ENCODE data around the gene HHAT. TPM values are rescaled to one million over a fixed set of nuclear protein-coding genes. Genes with fewer than 3 reads are reported as not detected.

HHAT gene
- polyA plus RNA-seq, 1 donor, result 15.2 TPM

- DNase-seq, result no peak
These were observed 268.9 kb downstream of the HHAT start for GRCh38 chr1:210597555-210598134.

GRCh38 chr1:210598135-210598652, 269.5 kb downstream of the HHAT start:
- no peak for DNase-seq

GRCh38 chr1:210600421-210601159, 271.9 kb downstream of the HHAT start:
- no peak for DNase-seq

GRCh38 chr1:210603123-210603522, 274.4 kb downstream of the HHAT start:
- DNase-seq, result no peak

- no peak for DNase-seq
These were observed 276.4 kb downstream of the HHAT start for GRCh38 chr1:210605099-210605498.

GRCh38 chr1:210607361-210607760, 278.7 kb downstream of the HHAT start:
- DNase-seq, result no peak

- DNase-seq, result no peak
These were observed 280.1 kb downstream of the HHAT start for GRCh38 chr1:210608767-210609166.

- DNase-seq, result no peak
These were observed 287.7 kb downstream of the HHAT start for GRCh38 chr1:210616356-210616755.

- no peak for DNase-seq
These were observed 288.6 kb downstream of the HHAT start for GRCh38 chr1:210617293-210617692.

GRCh38 chr1:210618369-210618768, 289.7 kb downstream of the HHAT start:
- no peak for DNase-seq

- no peak for DNase-seq
These were observed 292.3 kb downstream of the HHAT start for GRCh38 chr1:210620867-210621488.

GRCh38 chr1:210621712-210622111, 293.0 kb downstream of the HHAT start:
- DNase-seq, result no peak

- no peak for DNase-seq
These were observed 296.0 kb downstream of the HHAT start for GRCh38 chr1:210624722-210625121.

- DNase-seq, result no peak
These were observed 297.0 kb downstream of the HHAT start for GRCh38 chr1:210625715-210626114.

- DNase-seq, result no peak
These were observed 297.6 kb downstream of the HHAT start for GRCh38 chr1:210626341-210626740.

GRCh38 chr1:210627755-210628154, 299.1 kb downstream of the HHAT start:
- DNase-seq, result no peak

GRCh38 chr1:210629276-210629675, 300.6 kb downstream of the HHAT start:
- no peak for DNase-seq

- no peak for DNase-seq
These were observed 302.7 kb downstream of the HHAT start for GRCh38 chr1:210631399-210631798.

- DNase-seq, result no peak
These were observed 304.4 kb downstream of the HHAT start for GRCh38 chr1:210633140-210633539.

GRCh38 chr1:210633636-210634035, 304.9 kb downstream of the HHAT start:
- no peak for DNase-seq

GRCh38 chr1:210635108-210635507, 306.4 kb downstream of the HHAT start:
- no peak for DNase-seq

- no peak for DNase-seq
These were observed 312.9 kb downstream of the HHAT start for GRCh38 chr1:210641582-210641981.

- no peak for DNase-seq
These were observed 317.0 kb downstream of the HHAT start for GRCh38 chr1:210645582-210646257.
